Activated naive CD8-positive, alpha-beta T cell treated with anti-CD3 and anti-CD28 coated beads, Interleukin-2, amount 50 U/mL, for 24 hours (primary cell): ENCODE data around the gene MKI67.
A peak's percentile ranks its signal among the peaks of the same experiment; 100 is the strongest.

Experiments
- ATAC-seq: fragments of 150-1000 bp; cut with Tn5 transposase; one replicate; pipeline ENCODE4 v1.10.0; 2021
- DNase-seq: peaks from one replicate; pipeline ENCODE4 v3.0.0; 2021
- H3K27ac Mint-ChIP-seq: one replicate; pipeline ENCODE4 v1.8.0; 2021; ENCODE audit warnings: mild to moderate bottlenecking, mixed read lengths
- H3K27me3 Mint-ChIP-seq: one replicate; pipeline ENCODE4 v1.8.0; 2021; ENCODE audit warnings: mixed read lengths
- H3K36me3 Mint-ChIP-seq: one replicate; pipeline ENCODE4 v1.8.0; 2021; ENCODE audit warnings: low read depth, mixed read lengths
- H3K4me1 Mint-ChIP-seq: one replicate; pipeline ENCODE4 v1.8.0; 2021; ENCODE audit warnings: mixed read lengths
- H3K4me3 Mint-ChIP-seq: one replicate; pipeline ENCODE4 v1.8.0; 2021; ENCODE audit warnings: mild to moderate bottlenecking, moderate library complexity, mixed read lengths
- H3K9me3 Mint-ChIP-seq: one replicate; pipeline ENCODE4 v1.8.0; 2021; ENCODE audit warnings: mixed read lengths

MKI67 gene

GRCh38 chr10:128055061-128055868 lies 71.0 kb downstream of the MKI67 start:
- peaks cover 46% of the 10 kb centered on the region for H3K4me1 Mint-ChIP-seq
- peaks cover 57% of the 10 kb centered on the region for H3K36me3 Mint-ChIP-seq
- no peaks in the 10 kb centered on the region for H3K9me3 Mint-ChIP-seq
- ATAC-seq (no peak), DNase-seq (no peak)
- H3K27me3 Mint-ChIP-seq, result no peaks in the 10 kb centered on the region
- H3K27ac Mint-ChIP-seq, result no peak overlapping the region
- no peak overlapping the region for H3K4me3 Mint-ChIP-seq

GRCh38 chr10:128054163-128054970 lies 71.9 kb downstream of the MKI67 start:
- Mint-ChIP-seq H3K27ac (no peak overlapping the region), H3K36me3 (peaks cover 57% of the 10 kb centered on the region), H3K4me1 (peaks cover 45% of the 10 kb centered on the region), H3K4me3 (no peak overlapping the region), H3K27me3 (no peaks in the 10 kb centered on the region), H3K9me3 (no peaks in the 10 kb centered on the region)
- ATAC-seq, result no peak
- DNase-seq, result no peak

- no peak overlapping the region for H3K4me3 Mint-ChIP-seq
- no peak for DNase-seq
- no peaks in the 10 kb centered on the region for H3K9me3 Mint-ChIP-seq
- H3K27ac Mint-ChIP-seq, result no peak overlapping the region
- no peak for ATAC-seq
- no peaks in the 10 kb centered on the region for H3K27me3 Mint-ChIP-seq
- H3K36me3 Mint-ChIP-seq, result peaks cover 59% of the 10 kb centered on the region
- peaks cover 45% of the 10 kb centered on the region for H3K4me1 Mint-ChIP-seq
Observed at GRCh38 chr10:128053356-128053755, 72.9 kb downstream of the MKI67 start.

- Mint-ChIP-seq H3K27ac (no peak overlapping the region), H3K4me3 (no peak overlapping the region), H3K9me3 (no peaks in the 10 kb centered on the region), H3K36me3 (peaks cover 59% of the 10 kb centered on the region), H3K4me1 (peaks cover 43% of the 10 kb centered on the region), H3K27me3 (no peaks in the 10 kb centered on the region)
- DNase-seq (no peak), ATAC-seq (no peak)
Observed at GRCh38 chr10:128052696-128053095, 73.5 kb downstream of the MKI67 start.

- H3K4me3 Mint-ChIP-seq, result no peak overlapping the region
- DNase-seq (no peak), ATAC-seq (no peak)
- no peak overlapping the region for H3K27ac Mint-ChIP-seq
- peaks cover 57% of the 10 kb centered on the region for H3K36me3 Mint-ChIP-seq
- H3K4me1 Mint-ChIP-seq, result peaks cover 47% of the 10 kb centered on the region
- H3K9me3 Mint-ChIP-seq, result no peaks in the 10 kb centered on the region
- no peaks in the 10 kb centered on the region for H3K27me3 Mint-ChIP-seq
Observed at GRCh38 chr10:128051548-128051947, 74.7 kb downstream of the MKI67 start.

GRCh38 chr10:128050936-128051335 lies 75.3 kb downstream of the MKI67 start:
- H3K36me3 Mint-ChIP-seq, result peaks cover 51% of the 10 kb centered on the region
- H3K9me3 Mint-ChIP-seq, result no peaks in the 10 kb centered on the region

GRCh38 chr10:128050121-128050516 lies 76.1 kb downstream of the MKI67 start:
- Mint-ChIP-seq H3K27ac (peak overlapping the region; percentile 13), H3K4me3 (peak overlapping the region; percentile 89), H3K27me3 (no peaks in the 10 kb centered on the region), H3K9me3 (no peaks in the 10 kb centered on the region), H3K4me1 (peaks cover 53% of the 10 kb centered on the region), H3K36me3 (peaks cover 44% of the 10 kb centered on the region)
- no peak for DNase-seq
- no peak for ATAC-seq

More at GRCh38 chr10:128050936-128051335, 75.3 kb downstream of the MKI67 start:
- no peak for DNase-seq
- no peak for ATAC-seq
- H3K27ac Mint-ChIP-seq, result peak overlapping the region; percentile 14
- peaks cover 52% of the 10 kb centered on the region for H3K4me1 Mint-ChIP-seq
- H3K27me3 Mint-ChIP-seq, result no peaks in the 10 kb centered on the region
- H3K4me3 Mint-ChIP-seq, result no peak overlapping the region

- Mint-ChIP-seq H3K4me1 (peaks cover 53% of the 10 kb centered on the region), H3K9me3 (no peaks in the 10 kb centered on the region), H3K27me3 (no peaks in the 10 kb centered on the region), H3K4me3 (peak overlapping the region; percentile 89), H3K27ac (peak overlapping the region; percentile 13), H3K36me3 (peaks cover 40% of the 10 kb centered on the region)
- ATAC-seq (no peak), DNase-seq (no peak)
Observed at GRCh38 chr10:128049226-128050120, 76.8 kb downstream of the MKI67 start.

GRCh38 chr10:128048819-128049210 lies 77.4 kb downstream of the MKI67 start:
- Mint-ChIP-seq H3K9me3 (no peaks in the 10 kb centered on the region), H3K4me1 (peaks cover 53% of the 10 kb centered on the region), H3K27ac (peak overlapping the region; percentile 91), H3K4me3 (peak overlapping the region; percentile 89), H3K36me3 (peaks cover 40% of the 10 kb centered on the region), H3K27me3 (no peaks in the 10 kb centered on the region)
- DNase-seq (no peak), ATAC-seq (no peak)

- H3K27me3 Mint-ChIP-seq, result no peaks in the 10 kb centered on the region
- H3K27ac Mint-ChIP-seq, result peak overlapping the region; percentile 91
- H3K9me3 Mint-ChIP-seq, result no peaks in the 10 kb centered on the region
- DNase-seq, result peak; percentile 28
- ATAC-seq, result peak; percentile 35
- H3K36me3 Mint-ChIP-seq, result peaks cover 40% of the 10 kb centered on the region
- peak overlapping the region; percentile 89 for H3K4me3 Mint-ChIP-seq
- peaks cover 53% of the 10 kb centered on the region for H3K4me1 Mint-ChIP-seq
Observed at GRCh38 chr10:128047991-128048818, 78.0 kb downstream of the MKI67 start.

- H3K9me3 Mint-ChIP-seq, result no peaks in the 10 kb centered on the region
- peak; percentile 98 for ATAC-seq
- H3K27me3 Mint-ChIP-seq, result no peaks in the 10 kb centered on the region
- H3K4me1 Mint-ChIP-seq, result peaks cover 52% of the 10 kb centered on the region
- peaks cover 31% of the 10 kb centered on the region for H3K36me3 Mint-ChIP-seq
- H3K4me3 Mint-ChIP-seq, result peak overlapping the region; percentile 89
- peak overlapping the region; percentile 91 for H3K27ac Mint-ChIP-seq
- DNase-seq, result peak; percentile 80
Observed at GRCh38 chr10:128047351-128047750, 78.9 kb downstream of the MKI67 start.

GRCh38 chr10:128046953-128047290 lies 79.3 kb downstream of the MKI67 start:
- ATAC-seq, result peak; percentile 2
- H3K4me1 Mint-ChIP-seq, result peaks cover 50% of the 10 kb centered on the region
- no peak for DNase-seq
- peak overlapping the region; percentile 91 for H3K27ac Mint-ChIP-seq
- no peaks in the 10 kb centered on the region for H3K27me3 Mint-ChIP-seq
- H3K36me3 Mint-ChIP-seq, result peaks cover 28% of the 10 kb centered on the region
- H3K9me3 Mint-ChIP-seq, result no peaks in the 10 kb centered on the region
- H3K4me3 Mint-ChIP-seq, result peak overlapping the region; percentile 89
